Stomach (tissue), 4 donors: ENCODE measurements around the gene RAPGEF1.

ENCODE experiments used
- EP300 ChIP-seq: sonication (generic); formaldehyde crosslinking; IDR thresholded peaks from one replicate; pipeline ENCODE4 v1.6.1; 2017; ENCODE audit warnings: antibody characterized with exemption
- TF ChIP-seq, protein P1 (sequence below), 7 experiments: fragments of 450-650 bp in 4 of 7; fragments of 200-600 bp in 3 of 7; sonication (generic) in 3 of 7; IDR thresholded peaks; one replicate each; pipeline ENCODE4 v1.5.1; 2016 to 2019; ENCODE audit warnings: antibody characterized with exemption in 7 of 7, control low read depth in 2 of 7, mild to moderate bottlenecking in 1 of 7

DNA sequence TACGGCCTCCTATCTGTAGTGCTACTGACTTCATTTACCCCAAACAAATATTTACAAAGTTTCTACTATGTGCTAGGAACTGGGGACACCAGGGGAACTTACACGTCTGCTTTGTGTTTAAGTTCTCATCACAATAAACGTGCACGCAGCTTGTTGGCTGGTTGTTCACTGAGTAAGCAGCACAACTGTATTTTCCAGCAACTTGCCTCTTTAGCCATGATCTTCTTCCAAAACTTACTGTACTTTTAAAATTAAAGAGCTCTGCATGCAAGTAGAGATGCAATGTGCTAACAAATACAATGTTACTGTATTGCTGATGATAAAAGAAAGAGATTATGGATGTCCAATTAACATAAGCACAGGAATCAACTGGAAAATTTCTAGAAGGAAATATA, 62.8 kb downstream of the RAPGEF1 start:
- TF ChIP-seq, protein P1, sequence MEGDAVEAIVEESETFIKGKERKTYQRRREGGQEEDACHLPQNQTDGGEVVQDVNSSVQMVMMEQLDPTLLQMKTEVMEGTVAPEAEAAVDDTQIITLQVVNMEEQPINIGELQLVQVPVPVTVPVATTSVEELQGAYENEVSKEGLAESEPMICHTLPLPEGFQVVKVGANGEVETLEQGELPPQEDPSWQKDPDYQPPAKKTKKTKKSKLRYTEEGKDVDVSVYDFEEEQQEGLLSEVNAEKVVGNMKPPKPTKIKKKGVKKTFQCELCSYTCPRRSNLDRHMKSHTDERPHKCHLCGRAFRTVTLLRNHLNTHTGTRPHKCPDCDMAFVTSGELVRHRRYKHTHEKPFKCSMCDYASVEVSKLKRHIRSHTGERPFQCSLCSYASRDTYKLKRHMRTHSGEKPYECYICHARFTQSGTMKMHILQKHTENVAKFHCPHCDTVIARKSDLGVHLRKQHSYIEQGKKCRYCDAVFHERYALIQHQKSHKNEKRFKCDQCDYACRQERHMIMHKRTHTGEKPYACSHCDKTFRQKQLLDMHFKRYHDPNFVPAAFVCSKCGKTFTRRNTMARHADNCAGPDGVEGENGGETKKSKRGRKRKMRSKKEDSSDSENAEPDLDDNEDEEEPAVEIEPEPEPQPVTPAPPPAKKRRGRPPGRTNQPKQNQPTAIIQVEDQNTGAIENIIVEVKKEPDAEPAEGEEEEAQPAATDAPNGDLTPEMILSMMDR (IDR thresholded peaks at IDR 0.05), result no peak
- no peak for TF ChIP-seq EP300
